Measurements from ENCODE around the gene PPM1M.

Gene PPM1M

GRCh38 chr3:52257911-52258310 lies 12.4 kb downstream of the PPM1M start:
- Histone ChIP-seq H3K36me3 (peaks cover 94% of the 10 kb centered on the region), H3K27me3 (no peaks in the 10 kb centered on the region), H3K4me1 (ENCODE audit: control insufficient read depth in 1 of 2, insufficient read depth in 1 of 2, low read depth in 1 of 2, low read length in 1 of 2) (peaks cover 21 to 25% of the 10 kb centered on the region in 2 experiments), H3K4me3 (ENCODE audit: low read depth in 1 of 2, low read length in 1 of 2) (no peak overlapping the region), H3K9me3 (no peaks in the 10 kb centered on the region), H3K27ac (no peak overlapping the region)
- no peak for TF ChIP-seq CTCF (IDR thresholded peaks at IDR 0.05)

- no peak overlapping the region for H3K27ac ChIP-seq
- TF ChIP-seq CTCF (IDR thresholded peaks at IDR 0.05) = no peak
- H3K36me3 ChIP-seq = peaks cover 96% of the 10 kb centered on the region
Observed at GRCh38 chr3:52259035-52259434, 13.5 kb downstream of the PPM1M start.

DNA sequence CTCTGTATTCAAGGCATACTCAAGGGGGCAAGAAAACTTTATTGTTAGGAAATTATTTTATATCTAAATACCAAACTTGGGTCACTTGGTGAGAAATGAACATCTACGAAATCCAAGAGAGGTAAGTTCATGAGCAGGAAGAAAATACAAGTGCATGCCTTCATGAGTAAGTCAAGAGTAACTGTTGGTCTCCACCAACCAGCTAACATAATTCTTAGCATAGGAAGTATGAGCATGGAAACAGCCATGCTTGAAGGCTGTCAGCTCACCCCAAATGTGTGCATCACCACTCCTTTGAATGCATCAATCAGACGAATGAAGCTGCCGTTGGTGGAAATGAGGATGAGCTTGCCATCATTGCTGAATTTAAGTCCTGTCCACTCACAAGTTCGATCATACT lies 13.9 kb downstream of the PPM1M start:
- H3K27ac ChIP-seq = no peak overlapping the region
- peaks cover 19 to 25% of the 10 kb centered on the region in 2 experiments for H3K4me1 ChIP-seq (ENCODE audit: control insufficient read depth in 1 of 2, insufficient read depth in 1 of 2, low read depth in 1 of 2, low read length in 1 of 2)
- no peak for TF ChIP-seq CTCF (IDR thresholded peaks at IDR 0.05)
- H3K9me3 ChIP-seq = no peaks in the 10 kb centered on the region
- no peak overlapping the region for H3K4me3 ChIP-seq (ENCODE audit: low read depth in 1 of 2, low read length in 1 of 2)
- peaks cover 95% of the 10 kb centered on the region for H3K36me3 ChIP-seq
- H3K27me3 ChIP-seq = no peaks in the 10 kb centered on the region

More at GRCh38 chr3:52259035-52259434, 13.5 kb downstream of the PPM1M start:
- Histone ChIP-seq H3K27me3 (no peaks in the 10 kb centered on the region), H3K4me3 (ENCODE audit: low read depth in 1 of 2, low read length in 1 of 2) (no peak overlapping the region), H3K9me3 (no peaks in the 10 kb centered on the region), H3K4me1 (ENCODE audit: control insufficient read depth in 1 of 2, insufficient read depth in 1 of 2, low read depth in 1 of 2, low read length in 1 of 2) (peaks cover 20 to 24% of the 10 kb centered on the region in 2 experiments)

- no peaks in the 10 kb centered on the region for H3K27me3 ChIP-seq
- no peak overlapping the region for H3K4me3 ChIP-seq (ENCODE audit: low read depth in 1 of 2, low read length in 1 of 2)
- peak overlapping the region; percentile 65 for H3K27ac ChIP-seq
- peaks cover 19 to 26% of the 10 kb centered on the region in 2 experiments for H3K4me1 ChIP-seq (ENCODE audit: control insufficient read depth in 1 of 2, insufficient read depth in 1 of 2, low read depth in 1 of 2, low read length in 1 of 2)
- H3K9me3 ChIP-seq = no peaks in the 10 kb centered on the region
- TF ChIP-seq CTCF (IDR thresholded peaks at IDR 0.05) = no peak
- H3K36me3 ChIP-seq = peaks cover 93% of the 10 kb centered on the region
Observed at GRCh38 chr3:52262447-52262846, 16.9 kb downstream of the PPM1M start.

GRCh38 chr3:52265387-52265786 lies 19.8 kb downstream of the PPM1M start:
- Histone ChIP-seq H3K36me3 (peaks cover 81% of the 10 kb centered on the region), H3K4me1 (ENCODE audit: control insufficient read depth in 1 of 2, insufficient read depth in 1 of 2, low read depth in 1 of 2, low read length in 1 of 2) (peaks cover 33 to 41% of the 10 kb centered on the region in 2 experiments), H3K9me3 (no peaks in the 10 kb centered on the region), H3K27ac (no peak overlapping the region), H3K4me3 (ENCODE audit: low read depth in 1 of 2, low read length in 1 of 2) (no peak overlapping the region), H3K27me3 (no peaks in the 10 kb centered on the region)
- no peak for TF ChIP-seq CTCF (IDR thresholded peaks at IDR 0.05)

GRCh38 chr3:52268036-52268435 lies 22.5 kb downstream of the PPM1M start:
- no peaks in the 10 kb centered on the region for H3K9me3 ChIP-seq
- peak overlapping the region; percentile 40 for H3K27ac ChIP-seq
- TF ChIP-seq CTCF (IDR thresholded peaks at IDR 0.05) = no peak
- peaks cover 62% of the 10 kb centered on the region for H3K36me3 ChIP-seq
- peaks cover 44 to 53% of the 10 kb centered on the region in 2 experiments for H3K4me1 ChIP-seq (ENCODE audit: control insufficient read depth in 1 of 2, insufficient read depth in 1 of 2, low read depth in 1 of 2, low read length in 1 of 2)
- H3K27me3 ChIP-seq = no peaks in the 10 kb centered on the region
- H3K4me3 ChIP-seq (ENCODE audit: low read depth in 1 of 2, low read length in 1 of 2) = no peak overlapping the region

Measured in neutrophil (primary cell).